Measurements from ENCODE around the gene MISP3. TPM values are rescaled to one million over a fixed set of nuclear protein-coding genes. Genes with fewer than 3 reads are reported as not detected.

MISP3 gene
- total RNA-seq, 1 experiment from 2014 or later: 3.2 TPM

GRCh38 chr19:14110650-14111049 is 38.1 kb downstream of the MISP3 start:
- ChIA-PET CTCF (interaction anchor here (1.5 to 4.1 kb wide), 2 partner anchors 19 to 26 kb away, joined by 5 to 21 read pairs; partner anchors contain the start of gene ASF1B), POLR2A (no interaction called here)
- no peak overlapping the region for H3K4me3 Mint-ChIP-seq
- peaks cover 21% of the 10 kb centered on the region for H3K4me1 Mint-ChIP-seq
- ATAC-seq: no peak
- no peak overlapping the region for H3K27ac Mint-ChIP-seq
- H3K9me3 Mint-ChIP-seq: no peaks in the 10 kb centered on the region
- H3K27me3 Mint-ChIP-seq (ENCODE audit: low read depth): no peaks in the 10 kb centered on the region
- no peaks in the 10 kb centered on the region for H3K36me3 Mint-ChIP-seq
- no peak for DNase-seq (ENCODE audit: low spot score)
- TF ChIP-seq ERG (CRISPR knock-in tag; IDR thresholded peaks at IDR 0.05) (no peak), ZNF263 (CRISPR knock-in tag; IDR thresholded peaks at IDR 0.05; ENCODE audit: low read depth) (no peak), ZBTB43 (CRISPR knock-in tag; IDR thresholded peaks at IDR 0.05) (no peak), FOXK1 (CRISPR knock-in tag; IDR thresholded peaks at IDR 0.05) (no peak), STAT6 (CRISPR knock-in tag; conservative IDR thresholded peaks at IDR 0.05; ENCODE audit: low read depth) (no peak), GRHL2 (CRISPR knock-in tag; IDR thresholded peaks at IDR 0.05; ENCODE audit: insufficient replicate concordance, severe bottlenecking) (no peak), CBFB (CRISPR knock-in tag; IDR thresholded peaks at IDR 0.05; ENCODE audit: low read depth) (no peak), ZNF138 (CRISPR knock-in tag; conservative IDR thresholded peaks at IDR 0.05) (no peak), PREB (CRISPR knock-in tag; IDR thresholded peaks at IDR 0.05; ENCODE audit: borderline replicate concordance) (no peak), MAX (CRISPR knock-in tag; IDR thresholded peaks at IDR 0.05) (no peak), EMX1 (CRISPR knock-in tag; IDR thresholded peaks at IDR 0.05) (no peak)
- TF ChIP-seq, protein P1, sequence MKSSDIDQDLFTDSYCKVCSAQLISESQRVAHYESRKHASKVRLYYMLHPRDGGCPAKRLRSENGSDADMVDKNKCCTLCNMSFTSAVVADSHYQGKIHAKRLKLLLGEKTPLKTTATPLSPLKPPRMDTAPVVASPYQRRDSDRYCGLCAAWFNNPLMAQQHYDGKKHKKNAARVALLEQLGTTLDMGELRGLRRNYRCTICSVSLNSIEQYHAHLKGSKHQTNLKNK (CRISPR knock-in tag; IDR thresholded peaks at IDR 0.05): no peak
- TF ChIP-seq, protein P2, sequence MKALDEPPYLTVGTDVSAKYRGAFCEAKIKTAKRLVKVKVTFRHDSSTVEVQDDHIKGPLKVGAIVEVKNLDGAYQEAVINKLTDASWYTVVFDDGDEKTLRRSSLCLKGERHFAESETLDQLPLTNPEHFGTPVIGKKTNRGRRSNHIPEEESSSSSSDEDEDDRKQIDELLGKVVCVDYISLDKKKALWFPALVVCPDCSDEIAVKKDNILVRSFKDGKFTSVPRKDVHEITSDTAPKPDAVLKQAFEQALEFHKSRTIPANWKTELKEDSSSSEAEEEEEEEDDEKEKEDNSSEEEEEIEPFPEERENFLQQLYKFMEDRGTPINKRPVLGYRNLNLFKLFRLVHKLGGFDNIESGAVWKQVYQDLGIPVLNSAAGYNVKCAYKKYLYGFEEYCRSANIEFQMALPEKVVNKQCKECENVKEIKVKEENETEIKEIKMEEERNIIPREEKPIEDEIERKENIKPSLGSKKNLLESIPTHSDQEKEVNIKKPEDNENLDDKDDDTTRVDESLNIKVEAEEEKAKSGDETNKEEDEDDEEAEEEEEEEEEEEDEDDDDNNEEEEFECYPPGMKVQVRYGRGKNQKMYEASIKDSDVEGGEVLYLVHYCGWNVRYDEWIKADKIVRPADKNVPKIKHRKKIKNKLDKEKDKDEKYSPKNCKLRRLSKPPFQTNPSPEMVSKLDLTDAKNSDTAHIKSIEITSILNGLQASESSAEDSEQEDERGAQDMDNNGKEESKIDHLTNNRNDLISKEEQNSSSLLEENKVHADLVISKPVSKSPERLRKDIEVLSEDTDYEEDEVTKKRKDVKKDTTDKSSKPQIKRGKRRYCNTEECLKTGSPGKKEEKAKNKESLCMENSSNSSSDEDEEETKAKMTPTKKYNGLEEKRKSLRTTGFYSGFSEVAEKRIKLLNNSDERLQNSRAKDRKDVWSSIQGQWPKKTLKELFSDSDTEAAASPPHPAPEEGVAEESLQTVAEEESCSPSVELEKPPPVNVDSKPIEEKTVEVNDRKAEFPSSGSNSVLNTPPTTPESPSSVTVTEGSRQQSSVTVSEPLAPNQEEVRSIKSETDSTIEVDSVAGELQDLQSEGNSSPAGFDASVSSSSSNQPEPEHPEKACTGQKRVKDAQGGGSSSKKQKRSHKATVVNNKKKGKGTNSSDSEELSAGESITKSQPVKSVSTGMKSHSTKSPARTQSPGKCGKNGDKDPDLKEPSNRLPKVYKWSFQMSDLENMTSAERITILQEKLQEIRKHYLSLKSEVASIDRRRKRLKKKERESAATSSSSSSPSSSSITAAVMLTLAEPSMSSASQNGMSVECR (CRISPR knock-in tag; IDR thresholded peaks at IDR 0.05; ENCODE audit: borderline replicate concordance): no peak
- TF ChIP-seq, protein P3, sequence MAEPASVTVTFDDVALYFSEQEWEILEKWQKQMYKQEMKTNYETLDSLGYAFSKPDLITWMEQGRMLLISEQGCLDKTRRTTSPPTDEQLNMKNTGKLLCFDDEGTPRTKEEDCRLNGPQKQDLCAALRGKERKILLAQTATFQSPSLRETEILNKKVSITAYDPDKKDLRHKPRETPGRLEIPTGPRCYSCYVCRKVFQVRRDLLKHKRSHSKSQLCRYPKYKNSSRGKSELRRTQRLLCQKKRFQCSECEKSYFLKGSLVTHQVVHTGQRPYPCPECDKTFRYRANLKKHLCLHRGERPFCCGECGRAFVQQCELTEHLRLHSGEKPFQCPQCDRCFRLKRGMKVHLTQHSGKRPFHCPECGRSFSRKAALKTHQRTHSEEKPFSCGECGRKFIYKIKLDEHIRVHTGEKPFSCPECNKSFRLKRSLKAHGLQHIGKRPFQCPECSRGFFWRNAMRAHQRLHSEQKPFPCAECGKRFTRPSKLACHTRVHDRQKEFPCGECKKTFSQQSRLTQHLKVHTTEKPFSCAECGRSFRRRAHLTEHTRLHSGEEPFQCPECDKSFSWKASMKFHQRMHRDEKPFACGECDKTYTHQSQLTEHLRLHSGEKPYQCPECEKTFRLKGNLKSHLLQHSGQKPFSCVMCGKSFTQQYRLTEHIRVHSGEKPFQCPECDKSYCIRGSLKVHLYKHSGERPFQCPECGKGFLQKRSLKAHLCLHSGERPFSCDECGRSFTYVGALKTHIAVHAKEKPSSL (CRISPR knock-in tag; conservative IDR thresholded peaks at IDR 0.05): no peak
- TF ChIP-seq, protein P4, sequence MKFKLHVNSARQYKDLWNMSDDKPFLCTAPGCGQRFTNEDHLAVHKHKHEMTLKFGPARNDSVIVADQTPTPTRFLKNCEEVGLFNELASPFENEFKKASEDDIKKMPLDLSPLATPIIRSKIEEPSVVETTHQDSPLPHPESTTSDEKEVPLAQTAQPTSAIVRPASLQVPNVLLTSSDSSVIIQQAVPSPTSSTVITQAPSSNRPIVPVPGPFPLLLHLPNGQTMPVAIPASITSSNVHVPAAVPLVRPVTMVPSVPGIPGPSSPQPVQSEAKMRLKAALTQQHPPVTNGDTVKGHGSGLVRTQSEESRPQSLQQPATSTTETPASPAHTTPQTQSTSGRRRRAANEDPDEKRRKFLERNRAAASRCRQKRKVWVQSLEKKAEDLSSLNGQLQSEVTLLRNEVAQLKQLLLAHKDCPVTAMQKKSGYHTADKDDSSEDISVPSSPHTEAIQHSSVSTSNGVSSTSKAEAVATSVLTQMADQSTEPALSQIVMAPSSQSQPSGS (CRISPR knock-in tag; IDR thresholded peaks at IDR 0.05; ENCODE audit: borderline replicate concordance, low read depth): no peak
- TF ChIP-seq, protein P5, sequence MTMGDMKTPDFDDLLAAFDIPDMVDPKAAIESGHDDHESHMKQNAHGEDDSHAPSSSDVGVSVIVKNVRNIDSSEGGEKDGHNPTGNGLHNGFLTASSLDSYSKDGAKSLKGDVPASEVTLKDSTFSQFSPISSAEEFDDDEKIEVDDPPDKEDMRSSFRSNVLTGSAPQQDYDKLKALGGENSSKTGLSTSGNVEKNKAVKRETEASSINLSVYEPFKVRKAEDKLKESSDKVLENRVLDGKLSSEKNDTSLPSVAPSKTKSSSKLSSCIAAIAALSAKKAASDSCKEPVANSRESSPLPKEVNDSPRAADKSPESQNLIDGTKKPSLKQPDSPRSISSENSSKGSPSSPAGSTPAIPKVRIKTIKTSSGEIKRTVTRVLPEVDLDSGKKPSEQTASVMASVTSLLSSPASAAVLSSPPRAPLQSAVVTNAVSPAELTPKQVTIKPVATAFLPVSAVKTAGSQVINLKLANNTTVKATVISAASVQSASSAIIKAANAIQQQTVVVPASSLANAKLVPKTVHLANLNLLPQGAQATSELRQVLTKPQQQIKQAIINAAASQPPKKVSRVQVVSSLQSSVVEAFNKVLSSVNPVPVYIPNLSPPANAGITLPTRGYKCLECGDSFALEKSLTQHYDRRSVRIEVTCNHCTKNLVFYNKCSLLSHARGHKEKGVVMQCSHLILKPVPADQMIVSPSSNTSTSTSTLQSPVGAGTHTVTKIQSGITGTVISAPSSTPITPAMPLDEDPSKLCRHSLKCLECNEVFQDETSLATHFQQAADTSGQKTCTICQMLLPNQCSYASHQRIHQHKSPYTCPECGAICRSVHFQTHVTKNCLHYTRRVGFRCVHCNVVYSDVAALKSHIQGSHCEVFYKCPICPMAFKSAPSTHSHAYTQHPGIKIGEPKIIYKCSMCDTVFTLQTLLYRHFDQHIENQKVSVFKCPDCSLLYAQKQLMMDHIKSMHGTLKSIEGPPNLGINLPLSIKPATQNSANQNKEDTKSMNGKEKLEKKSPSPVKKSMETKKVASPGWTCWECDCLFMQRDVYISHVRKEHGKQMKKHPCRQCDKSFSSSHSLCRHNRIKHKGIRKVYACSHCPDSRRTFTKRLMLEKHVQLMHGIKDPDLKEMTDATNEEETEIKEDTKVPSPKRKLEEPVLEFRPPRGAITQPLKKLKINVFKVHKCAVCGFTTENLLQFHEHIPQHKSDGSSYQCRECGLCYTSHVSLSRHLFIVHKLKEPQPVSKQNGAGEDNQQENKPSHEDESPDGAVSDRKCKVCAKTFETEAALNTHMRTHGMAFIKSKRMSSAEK (CRISPR knock-in tag; IDR thresholded peaks at IDR 0.05; ENCODE audit: borderline replicate concordance): no peak
